Loucy (cell line): ENCODE measurements around the gene TRAPPC5.

ENCODE experiments used
- EZH2phosphoT487 ChIP-seq: fragments of 200-600 bp; IDR thresholded peaks from 2 replicates; pipeline ENCODE4 v1.6.1; 2018; ENCODE audit warnings: antibody characterized with exemption, mild to moderate bottlenecking, moderate library complexity, borderline replicate concordance
- TF ChIP-seq, protein P1 (sequence below): fragments of 200-600 bp; sonication (generic); conservative IDR thresholded peaks from 2 replicates; pipeline ENCODE4 v1.5.1; 2014; ENCODE audit warnings: mild to moderate bottlenecking, antibody characterized with exemption, low read length

DNA sequence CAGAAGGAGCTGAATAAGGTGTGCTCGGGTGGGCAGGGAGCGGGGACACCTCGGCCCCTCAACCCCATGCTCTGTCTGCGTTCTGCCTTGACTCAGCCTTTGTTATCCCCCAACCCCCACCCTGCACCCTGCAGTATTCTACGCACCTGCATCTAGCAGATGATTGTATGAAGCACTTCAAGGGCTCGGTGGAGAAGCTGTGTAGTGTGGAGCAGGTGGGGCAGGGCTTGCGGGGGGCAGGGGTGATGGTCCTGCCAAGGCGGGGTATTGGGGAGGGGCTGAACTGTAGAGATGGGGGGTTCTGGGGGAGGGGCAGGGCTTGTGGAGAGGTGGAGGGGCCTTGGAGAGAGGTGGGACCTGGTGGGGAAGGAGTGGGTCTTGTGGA is 37.6 kb upstream of the TRAPPC5 start:
- TF ChIP-seq, protein P1, sequence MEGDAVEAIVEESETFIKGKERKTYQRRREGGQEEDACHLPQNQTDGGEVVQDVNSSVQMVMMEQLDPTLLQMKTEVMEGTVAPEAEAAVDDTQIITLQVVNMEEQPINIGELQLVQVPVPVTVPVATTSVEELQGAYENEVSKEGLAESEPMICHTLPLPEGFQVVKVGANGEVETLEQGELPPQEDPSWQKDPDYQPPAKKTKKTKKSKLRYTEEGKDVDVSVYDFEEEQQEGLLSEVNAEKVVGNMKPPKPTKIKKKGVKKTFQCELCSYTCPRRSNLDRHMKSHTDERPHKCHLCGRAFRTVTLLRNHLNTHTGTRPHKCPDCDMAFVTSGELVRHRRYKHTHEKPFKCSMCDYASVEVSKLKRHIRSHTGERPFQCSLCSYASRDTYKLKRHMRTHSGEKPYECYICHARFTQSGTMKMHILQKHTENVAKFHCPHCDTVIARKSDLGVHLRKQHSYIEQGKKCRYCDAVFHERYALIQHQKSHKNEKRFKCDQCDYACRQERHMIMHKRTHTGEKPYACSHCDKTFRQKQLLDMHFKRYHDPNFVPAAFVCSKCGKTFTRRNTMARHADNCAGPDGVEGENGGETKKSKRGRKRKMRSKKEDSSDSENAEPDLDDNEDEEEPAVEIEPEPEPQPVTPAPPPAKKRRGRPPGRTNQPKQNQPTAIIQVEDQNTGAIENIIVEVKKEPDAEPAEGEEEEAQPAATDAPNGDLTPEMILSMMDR = no peak
- TF ChIP-seq EZH2phosphoT487 = no peak
